Transverse colon (tissue), 4 donors: ENCODE measurements around the gene IMMP2L. TPM values are rescaled to one million over a fixed set of nuclear protein-coding genes. Genes with fewer than 3 reads are reported as not detected.

Source experiments
- DNase-seq: peaks from one replicate; pipeline ENCODE4 v3.0.0-alpha.2; 2019
- H3K27ac ChIP-seq, 4 donors: fragments of 200-600 bp; sonication (generic); 2 replicates each; pipeline ENCODE4 v1.5.1; 2016 to 2018; ENCODE audit warnings: inconsistent platforms in 4 of 4
- H3K27me3 ChIP-seq: fragments of 200-600 bp; sonication (generic); 2 replicates; pipeline ENCODE4 v1.5.1; 2017; ENCODE audit warnings: inconsistent platforms
- H3K36me3 ChIP-seq, 4 donors: fragments of 200-600 bp; sonication (generic); 2 replicates each; pipeline ENCODE4 v1.5.1; 2017 to 2019; ENCODE audit warnings: inconsistent platforms in 4 of 4
- H3K4me1 ChIP-seq, 4 donors: fragments of 200-600 bp; sonication (generic); 2 replicates each; pipeline ENCODE4 v1.5.1; 2017 to 2020; ENCODE audit warnings: inconsistent platforms in 4 of 4
- H3K4me3 ChIP-seq, 4 donors: fragments of 200-600 bp; sonication (generic); 1 replicate in 1 of 4; 2 replicates in 3 of 4; pipeline versions ENCODE4 v1.5.1 to v1.6.1; 2017 to 2019; ENCODE audit warnings: inconsistent platforms in 4 of 4
- H3K9me3 ChIP-seq, 2 donors: fragments of 200-600 bp; sonication (generic); 2 replicates each; pipeline ENCODE4 v1.5.1; 2017 to 2019; ENCODE audit warnings: inconsistent platforms in 2 of 2
- EP300 ChIP-seq: sonication (generic); formaldehyde crosslinking; IDR thresholded peaks from one replicate; pipeline ENCODE4 v1.6.1; 2017; ENCODE audit warnings: antibody characterized with exemption, low read depth
- POLR2A ChIP-seq: fragments of 450-650 bp; IDR thresholded peaks from one replicate; pipeline ENCODE4 v1.6.1; 2016; ENCODE audit warnings: antibody characterized with exemption, mild to moderate bottlenecking, moderate library complexity
- POLR2AphosphoS5 ChIP-seq, 3 donors: sonication (generic); formaldehyde crosslinking; IDR thresholded peaks; one replicate each; pipeline ENCODE4 v1.6.1; 2016; ENCODE audit warnings: antibody characterized with exemption in 3 of 3
- WGBS, 2 donors: methylation state at CpG; one replicate each; pipeline ENCODE4 v1.1.5; 2018; ENCODE audit warnings: low coverage in 1 of 2; 5-methylcytosine and 5-hydroxymethylcytosine counted together
- in situ Hi-C, 4 donors: fragments of 200-750 bp; cut with MboI; loops; one replicate each; pipeline versions ENCODE4 v1.15.0 to v1.15.1; 2017; ENCODE audit warnings: low sequenced_read_pairs in 3 of 4, low pct_ligation_motif_present in 1 of 4, low pct_unique_long_range_greater_than_20kb in 1 of 4
- intact Hi-C: fragments of 100-400 bp; cut with DNase I; formaldehyde crosslinking; loops from one replicate; pipeline ENCODE4 v1.15.1; 2023; ENCODE audit warnings: low total_unique reads
- total RNA-seq, 4 donors: library from RNA; depleted of rRNA; stranded (reverse); fragments of >200 nt; gene quantifications; one replicate each; pipeline ENCODE4 v1.1.0, GENCODE V29; 2016
- TF ChIP-seq, protein P1 (sequence below), 5 experiments: fragments of 200-600 bp in 3 of 5; fragments of 450-650 bp in 2 of 5; sonication (generic) in 3 of 5; IDR thresholded peaks; 1 replicate in 2 of 5; 2 replicates in 3 of 5; pipeline ENCODE4 v1.5.1; 2016 to 2017; ENCODE audit warnings: antibody characterized with exemption in 5 of 5, inconsistent platforms in 3 of 5, mild to moderate bottlenecking in 2 of 5, moderate library complexity in 1 of 5

The IMMP2L gene
- total RNA-seq, 4 donors from 2014 or later, result 8.6 to 69.6 (median 10.9) TPM

DNA sequence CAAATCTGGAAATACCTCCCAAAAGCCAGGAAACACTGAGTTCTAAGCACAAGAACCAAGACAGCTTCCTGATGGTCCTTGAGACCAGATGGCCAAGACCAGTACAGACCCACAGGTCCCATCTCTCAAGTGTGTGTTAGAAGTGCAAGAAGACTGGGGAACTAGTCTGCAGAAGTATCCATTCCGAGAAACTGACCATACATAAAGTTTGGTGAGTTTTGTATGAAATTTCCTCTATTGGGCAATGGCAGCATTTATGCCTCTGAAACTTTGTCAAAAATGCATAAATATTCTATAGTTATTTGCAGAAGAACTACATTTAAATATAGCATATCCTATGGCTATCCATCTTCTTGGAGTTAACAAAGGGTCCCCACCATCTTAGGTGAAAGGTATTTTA, 333.9 kb downstream of the IMMP2L start:
- intact Hi-C loops, result no loop called here
- in situ Hi-C loops, result no loop called here
- no peak for DNase-seq
- Histone ChIP-seq H3K27ac (no peak overlapping the region), H3K36me3 (no peaks in the 10 kb centered on the region), H3K9me3 (no peaks in the 10 kb centered on the region), H3K4me1 (no peaks in the 10 kb centered on the region), H3K27me3 (no peaks in the 10 kb centered on the region), H3K4me3 (no peak overlapping the region)
- WGBS, 2 donors, result 88 to 92% methylated on average over 1 of the region's 1 CpG
- TF ChIP-seq POLR2AphosphoS5 (IDR thresholded peaks at IDR 0.05) (no peak), POLR2A (no peak), EP300 (no peak)
- TF ChIP-seq, protein P1, sequence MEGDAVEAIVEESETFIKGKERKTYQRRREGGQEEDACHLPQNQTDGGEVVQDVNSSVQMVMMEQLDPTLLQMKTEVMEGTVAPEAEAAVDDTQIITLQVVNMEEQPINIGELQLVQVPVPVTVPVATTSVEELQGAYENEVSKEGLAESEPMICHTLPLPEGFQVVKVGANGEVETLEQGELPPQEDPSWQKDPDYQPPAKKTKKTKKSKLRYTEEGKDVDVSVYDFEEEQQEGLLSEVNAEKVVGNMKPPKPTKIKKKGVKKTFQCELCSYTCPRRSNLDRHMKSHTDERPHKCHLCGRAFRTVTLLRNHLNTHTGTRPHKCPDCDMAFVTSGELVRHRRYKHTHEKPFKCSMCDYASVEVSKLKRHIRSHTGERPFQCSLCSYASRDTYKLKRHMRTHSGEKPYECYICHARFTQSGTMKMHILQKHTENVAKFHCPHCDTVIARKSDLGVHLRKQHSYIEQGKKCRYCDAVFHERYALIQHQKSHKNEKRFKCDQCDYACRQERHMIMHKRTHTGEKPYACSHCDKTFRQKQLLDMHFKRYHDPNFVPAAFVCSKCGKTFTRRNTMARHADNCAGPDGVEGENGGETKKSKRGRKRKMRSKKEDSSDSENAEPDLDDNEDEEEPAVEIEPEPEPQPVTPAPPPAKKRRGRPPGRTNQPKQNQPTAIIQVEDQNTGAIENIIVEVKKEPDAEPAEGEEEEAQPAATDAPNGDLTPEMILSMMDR (IDR thresholded peaks at IDR 0.05), result no peak

DNA sequence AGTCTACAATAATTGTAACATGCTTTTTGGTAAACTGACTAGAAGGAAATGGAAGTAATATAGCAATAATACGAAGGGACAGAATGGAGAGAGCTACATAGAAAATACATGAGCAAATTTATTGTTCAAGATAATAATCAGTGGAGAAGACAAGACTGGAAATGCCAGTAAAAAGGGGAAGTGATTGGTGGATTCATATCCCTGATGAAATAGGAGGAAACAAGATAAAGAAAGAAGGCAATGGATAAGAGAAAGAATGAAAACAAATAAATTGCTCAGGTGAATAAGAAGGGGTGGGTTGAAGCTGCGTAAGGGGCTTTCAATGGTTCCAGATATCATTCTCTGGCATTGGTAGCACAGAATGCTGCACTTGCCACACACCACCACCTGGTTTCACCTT, 335.5 kb downstream of the IMMP2L start:
- Histone ChIP-seq H3K27me3 (no peaks in the 10 kb centered on the region), H3K9me3 (no peaks in the 10 kb centered on the region), H3K4me1 (no peaks in the 10 kb centered on the region), H3K36me3 (no peaks in the 10 kb centered on the region), H3K27ac (no peak overlapping the region), H3K4me3 (no peak overlapping the region)
- in situ Hi-C loops, result no loop called here
- intact Hi-C loops, result no loop called here
- 85 to 93% methylated on average over 2 of the region's 2 CpGs for WGBS, 2 donors
- no peak for DNase-seq
- TF ChIP-seq, protein P1 (IDR thresholded peaks at IDR 0.05), result no peak
- no peak for TF ChIP-seq POLR2AphosphoS5 (IDR thresholded peaks at IDR 0.05)
- TF ChIP-seq POLR2A, result no peak
- no peak for TF ChIP-seq EP300

DNA sequence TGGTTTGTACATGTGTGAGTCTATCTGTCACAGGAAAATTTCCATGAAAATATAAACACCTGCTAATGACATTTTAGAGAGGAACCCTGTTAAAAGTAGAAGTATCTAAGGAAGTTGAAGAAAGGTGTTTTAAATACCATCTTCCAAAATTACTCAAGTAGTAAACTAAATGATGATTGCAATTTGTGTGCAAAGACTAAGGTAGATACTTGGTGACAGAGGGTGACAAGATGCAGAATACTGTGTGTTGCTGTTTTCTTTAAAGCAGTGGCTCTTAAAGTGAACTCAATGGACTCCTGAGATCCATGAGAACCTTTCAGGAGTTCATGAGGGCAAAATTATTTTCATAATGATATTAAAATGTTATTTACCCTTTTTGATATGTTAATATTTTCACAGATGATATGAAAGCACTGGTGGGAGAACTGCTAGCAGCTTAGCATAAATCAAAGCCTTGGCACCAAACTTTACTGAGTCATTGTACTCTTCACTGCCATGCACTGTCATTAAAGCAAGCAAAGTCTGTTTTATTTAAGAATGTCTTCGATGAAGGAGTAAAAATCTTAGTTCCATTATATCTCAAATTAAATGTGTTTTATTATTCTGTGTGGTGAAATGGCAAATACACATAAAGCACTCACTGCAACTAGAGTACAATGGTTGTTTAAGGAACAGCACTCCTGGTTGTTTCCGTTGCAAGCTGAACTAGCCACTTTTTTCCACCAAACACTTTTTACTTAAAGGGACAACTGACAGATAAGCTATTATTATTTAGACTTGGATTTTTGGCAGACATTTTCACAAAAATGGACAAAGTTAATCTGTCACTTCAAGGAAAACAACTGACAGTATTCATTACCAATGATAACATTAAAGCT, 337.7 kb downstream of the IMMP2L start:
- Histone ChIP-seq H3K36me3 (no peaks in the 10 kb centered on the region), H3K27ac (no peak overlapping the region), H3K9me3 (no peaks in the 10 kb centered on the region), H3K27me3 (no peaks in the 10 kb centered on the region), H3K4me1 (no peaks in the 10 kb centered on the region), H3K4me3 (no peak overlapping the region)
- no peak for DNase-seq
- intact Hi-C loops (no loop called here), in situ Hi-C loops (no loop called here)
- TF ChIP-seq POLR2A, result no peak
- 47 to 67% methylated on average over 2 of the region's 2 CpGs for WGBS, 2 donors

DNA sequence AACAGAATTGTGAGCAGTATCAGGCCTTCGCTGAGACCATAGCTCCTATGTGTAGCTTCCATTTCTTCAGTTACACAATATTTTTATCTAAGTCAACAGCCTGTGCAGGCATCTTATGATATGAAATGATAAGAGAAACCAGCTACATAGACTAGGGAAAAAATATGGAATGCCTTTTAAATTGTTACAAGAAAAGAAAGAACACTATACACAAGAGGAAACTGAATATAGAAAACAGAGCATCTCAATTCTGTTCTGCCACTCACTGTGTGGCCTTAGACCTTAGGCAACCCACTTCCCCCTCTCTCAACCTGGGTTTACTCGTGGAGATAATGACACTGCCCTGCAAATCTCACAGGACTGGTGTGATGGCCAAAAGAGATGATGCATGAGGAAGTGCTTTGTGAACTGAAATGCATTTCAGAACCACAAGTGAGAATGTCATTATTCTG, 338.5 kb downstream of the IMMP2L start:
- Histone ChIP-seq H3K4me1 (no peaks in the 10 kb centered on the region), H3K9me3 (no peaks in the 10 kb centered on the region), H3K4me3 (no peak overlapping the region), H3K36me3 (no peaks in the 10 kb centered on the region), H3K27me3 (no peaks in the 10 kb centered on the region), H3K27ac (no peak overlapping the region)
- 63 to 69% methylated on average over 2 of the region's 2 CpGs for WGBS, 2 donors
- no peak for DNase-seq
- TF ChIP-seq POLR2A (no peak), EP300 (no peak), POLR2AphosphoS5 (IDR thresholded peaks at IDR 0.05) (no peak)
- TF ChIP-seq, protein P1 (IDR thresholded peaks at IDR 0.05), result no peak
- intact Hi-C loops (no loop called here), in situ Hi-C loops (no loop called here)

- in situ Hi-C loops, result no loop called here
- intact Hi-C loops, result no loop called here
- Histone ChIP-seq H3K4me1 (no peaks in the 10 kb centered on the region), H3K27ac (no peak overlapping the region), H3K27me3 (no peaks in the 10 kb centered on the region), H3K9me3 (no peaks in the 10 kb centered on the region), H3K36me3 (no peaks in the 10 kb centered on the region), H3K4me3 (no peak overlapping the region)
- no peak for TF ChIP-seq EP300
- TF ChIP-seq, protein P1 (IDR thresholded peaks at IDR 0.05), result no peak
- no peak for TF ChIP-seq POLR2AphosphoS5 (IDR thresholded peaks at IDR 0.05)
- no peak for TF ChIP-seq POLR2A
- no peak for DNase-seq
Observed at GRCh38 chr7:111215550-111215949, 346.7 kb downstream of the IMMP2L start.
